CD14-positive monocyte (primary cell): ENCODE measurements around the gene SRGAP1. TPM values are rescaled to one million over a fixed set of nuclear protein-coding genes. Genes with fewer than 3 reads are reported as not detected.

ENCODE experiments used
- DNase-seq, 3 donors: peaks; one replicate each; pipeline ENCODE4 v3.0.0-alpha.2; 2011 to 2022
- H2AFZ ChIP-seq: 2 replicates; pipeline ENCODE4 v1.6.0; 2012; ENCODE audit warnings: mild to moderate bottlenecking, low read depth, low read length, inconsistent platforms; ENCODE audit not compliant: insufficient read depth, poor library complexity, severe bottlenecking
- H3K27ac ChIP-seq, 2 donors: 1 replicate in 1 of 2; 2 replicates in 1 of 2; pipeline ENCODE4 v1.5.1; 2012 to 2013; ENCODE audit warnings: low read length in 2 of 2, control low read depth in 1 of 2, inconsistent platforms in 1 of 2, low read depth in 1 of 2, mild to moderate bottlenecking in 1 of 2
- H3K27me3 ChIP-seq, 2 donors: one replicate each; pipeline versions ENCODE4 v1.6.0 to v1.6.1; 2011 to 2013; ENCODE audit warnings: low read length in 2 of 2; ENCODE audit not compliant: control insufficient read depth in 2 of 2, insufficient read depth in 2 of 2
- H3K36me3 ChIP-seq, 2 donors: replicated peaks in 1 of 2; 1 replicate in 1 of 2; 2 replicates in 1 of 2; pipeline versions ENCODE4 v1.5.1 to v1.6.1; 2012 to 2013; ENCODE audit warnings: low read length in 2 of 2, control low read depth in 1 of 2, inconsistent platforms in 1 of 2, mild to moderate bottlenecking in 1 of 2; ENCODE audit not compliant: insufficient read depth in 2 of 2, control insufficient read depth in 1 of 2
- H3K4me1 ChIP-seq, 2 donors: 1 replicate in 1 of 2; 2 replicates in 1 of 2; pipeline versions ENCODE4 v1.5.1 to v1.6.1; 2012 to 2013; ENCODE audit warnings: low read length in 2 of 2, control low read depth in 1 of 2, inconsistent platforms in 1 of 2, mild to moderate bottlenecking in 1 of 2, moderate library complexity in 1 of 2; ENCODE audit not compliant: insufficient read depth in 2 of 2, control insufficient read depth in 1 of 2
- H3K4me2 ChIP-seq: replicated peaks from 2 replicates; pipeline ENCODE3; 2012; ENCODE audit warnings: low read length, moderate library complexity, mild to moderate bottlenecking; ENCODE audit not compliant: poor library complexity, severe bottlenecking; ENCODE audit errors: extremely low read depth
- H3K4me3 ChIP-seq, 3 experiments: fragments of 200-600 bp in 1 of 3; sonication (generic) in 1 of 3; replicated peaks in 1 of 3; 1 replicate in 2 of 3; 2 replicates in 1 of 3; pipeline ENCODE4 v1.5.1; 2011 to 2013; ENCODE audit warnings: low read length in 3 of 3, mild to moderate bottlenecking in 3 of 3, control low read depth in 2 of 3, low read depth in 2 of 3, inconsistent platforms in 1 of 3, moderate library complexity in 1 of 3
- H3K79me2 ChIP-seq: 2 replicates; pipeline ENCODE4 v1.6.0; 2012; ENCODE audit warnings: mild to moderate bottlenecking, control low read depth, inconsistent platforms, low read length, moderate library complexity; ENCODE audit not compliant: insufficient read depth
- H3K9ac ChIP-seq: 2 replicates; pipeline ENCODE4 v1.6.0; 2017; ENCODE audit warnings: low read length, mild to moderate bottlenecking; ENCODE audit not compliant: insufficient read depth, poor library complexity, severe bottlenecking
- H3K9me3 ChIP-seq, 2 donors: replicated peaks in 1 of 2; 1 replicate in 1 of 2; 2 replicates in 1 of 2; pipeline versions ENCODE4 v1.5.1 to v1.6.1; 2012 to 2013; ENCODE audit warnings: low read length in 2 of 2, control low read depth in 1 of 2; ENCODE audit not compliant: control insufficient read depth in 1 of 2, insufficient read depth in 1 of 2
- H4K20me1 ChIP-seq: 2 replicates; pipeline ENCODE4 v1.6.0; 2012; ENCODE audit warnings: mild to moderate bottlenecking, low read length, control low read depth, moderate library complexity; ENCODE audit not compliant: insufficient read depth
- H3K27ac Mint-ChIP-seq, 7 donors: one replicate each; pipeline ENCODE4 v1.8.0; 2020; ENCODE audit warnings: mild to moderate bottlenecking in 7 of 7, mixed read lengths in 7 of 7, moderate library complexity in 6 of 7, inconsistent platforms in 2 of 7
- H3K27me3 Mint-ChIP-seq, 3 donors: one replicate each; pipeline ENCODE4 v1.8.0; 2021 to 2022; ENCODE audit warnings: low read depth in 3 of 3, mild to moderate bottlenecking in 3 of 3, mixed read lengths in 3 of 3, moderate library complexity in 3 of 3, inconsistent platforms in 1 of 3
- H3K36me3 Mint-ChIP-seq, 2 donors: one replicate each; pipeline ENCODE4 v1.8.0; 2020; ENCODE audit warnings: mixed read lengths in 2 of 2, inconsistent platforms in 1 of 2, mild to moderate bottlenecking in 1 of 2
- H3K4me1 Mint-ChIP-seq: one replicate; pipeline ENCODE4 v1.8.0; 2020; ENCODE audit warnings: mild to moderate bottlenecking, mixed read lengths
- H3K4me3 Mint-ChIP-seq, 2 donors: one replicate each; pipeline ENCODE4 v1.8.0; 2020; ENCODE audit warnings: mild to moderate bottlenecking in 2 of 2, mixed read lengths in 2 of 2, moderate library complexity in 1 of 2
- H3K9me3 Mint-ChIP-seq, 7 donors: one replicate each; pipeline ENCODE4 v1.8.0; 2020 to 2022; ENCODE audit warnings: mixed read lengths in 7 of 7, mild to moderate bottlenecking in 6 of 7, moderate library complexity in 6 of 7, inconsistent platforms in 2 of 7
- CTCF ChIP-seq: fragments of 200-600 bp; IDR thresholded peaks from one replicate; pipeline ENCODE4 v1.8.0; 2022; ENCODE audit warnings: antibody characterized with exemption, mild to moderate bottlenecking
- WGBS: methylation state at CpG from one replicate; pipeline ENCODE4 v1.1.5; 2013; ENCODE audit warnings: missing lambda C conversion rate; ENCODE audit not compliant: insufficient coverage; 5-methylcytosine and 5-hydroxymethylcytosine counted together
- intact Hi-C, 2 donors: fragments of 100-400 bp; cut with micrococcal nuclease; formaldehyde crosslinking; loops; one replicate each; pipeline versions ENCODE4 v1.15.0 to v1.15.1; 2023
- polyA plus RNA-seq, 3 donors: library from polyadenylated mRNA; depleted of rRNA in 1 of 3; unstranded in 2 of 3; stranded (reverse) in 1 of 3; fragments of 300-500 nt in 2 of 3; fragments of >200 nt in 1 of 3; fragmentation: Illumina TruSeq in 2 of 3; gene quantifications; 1 replicate in 2 of 3; 2 replicates in 1 of 3; pipeline ENCODE4 v1.2.3, GENCODE V29; 2012 to 2021

SRGAP1 gene
- polyA plus RNA-seq, 3 donors = 0.05 to 0.52 (median 0.07) TPM

GRCh38 chr12:63965936-63966605, 121.6 kb downstream of the SRGAP1 start:
- Mint-ChIP-seq H3K4me3 (no peak overlapping the region), H3K27ac (no peak overlapping the region), H3K36me3 (no peaks in the 10 kb centered on the region), H3K9me3 (peaks cover 0 to 2% (median 0%) of the 10 kb centered on the region in 7 donors), H3K27me3 (peaks cover 0 to 3% (median 2%) of the 10 kb centered on the region in 3 donors), H3K4me1 (peaks cover 34% of the 10 kb centered on the region)
- H3K4me1 ChIP-seq = peaks cover 24 to 29% of the 10 kb centered on the region in 2 donors
- no peak overlapping the region for H2AFZ ChIP-seq
- DNase-seq = no peak
- no peaks in the 10 kb centered on the region for H3K79me2 ChIP-seq
- intact Hi-C loops = loop anchor here in 1 of 2 donors (10.0 kb wide), 1 partner anchor 71 kb away; no protein-coding TSS in a partner anchor
- H4K20me1 ChIP-seq = no peaks in the 10 kb centered on the region
- no peak overlapping the region for H3K4me2 ChIP-seq
- WGBS = no CpG with 5 or more reads among the region's 3 CpGs
- no peaks in the 10 kb centered on the region for H3K27me3 ChIP-seq
- no peak for TF ChIP-seq CTCF
- H3K27ac ChIP-seq = no peak overlapping the region
- H3K9ac ChIP-seq = no peak overlapping the region
- H3K9me3 ChIP-seq = no peaks in the 10 kb centered on the region
- no peak overlapping the region for H3K4me3 ChIP-seq
- no peaks in the 10 kb centered on the region for H3K36me3 ChIP-seq

GRCh38 chr12:63966606-63966975, 122.1 kb downstream of the SRGAP1 start:
- Histone ChIP-seq H3K9ac (no peak overlapping the region), H3K4me3 (no peak overlapping the region), H3K4me2 (no peak overlapping the region), H3K27me3 (no peaks in the 10 kb centered on the region), H3K4me1 (peaks cover 25 to 32% of the 10 kb centered on the region in 2 donors), H2AFZ (no peak overlapping the region), H3K9me3 (no peaks in the 10 kb centered on the region), H3K36me3 (no peaks in the 10 kb centered on the region), H4K20me1 (no peaks in the 10 kb centered on the region), H3K79me2 (no peaks in the 10 kb centered on the region), H3K27ac (no peak overlapping the region)
- WGBS = no CpG with 5 or more reads among the region's 2 CpGs
- intact Hi-C loops = loop anchor here in 1 of 2 donors (10.0 kb wide), 1 partner anchor 72 kb away; no protein-coding TSS in a partner anchor
- peaks cover 37% of the 10 kb centered on the region for H3K4me1 Mint-ChIP-seq
- TF ChIP-seq CTCF = no peak
- no peaks in the 10 kb centered on the region for H3K36me3 Mint-ChIP-seq
- H3K9me3 Mint-ChIP-seq = no peaks in the 10 kb centered on the region
- DNase-seq = no peak
- H3K27me3 Mint-ChIP-seq = peaks cover 0 to 3% (median 2%) of the 10 kb centered on the region in 3 donors
- no peak overlapping the region for H3K27ac Mint-ChIP-seq
- no peak overlapping the region for H3K4me3 Mint-ChIP-seq
